Hematopoietic multipotent progenitor cell (in vitro differentiated cells): ENCODE results near the gene UGT1A4. TPM values are rescaled to one million over a fixed set of nuclear protein-coding genes. Genes with fewer than 3 reads are reported as not detected.
"Not testable (repeated sequence)": the region's sequence is repeated elsewhere in the genome, so short reads cannot be mapped to it uniquely, and the experiment has no call there.

Experiments used
- DNase-seq, 3 donors: peaks; one replicate each; pipeline ENCODE4 v3.0.0-alpha.2; 2011 to 2015; ENCODE audit warnings: low read depth in 2 of 3, low spot score in 2 of 3
- total RNA-seq: library from RNA; depleted of rRNA; stranded (reverse); fragments of >200 nt; gene quantifications from one replicate; pipeline ENCODE4 v1.2.3, GENCODE V29; 2012

Gene UGT1A4
- total RNA-seq, 1 donor, result not detected

DNA sequence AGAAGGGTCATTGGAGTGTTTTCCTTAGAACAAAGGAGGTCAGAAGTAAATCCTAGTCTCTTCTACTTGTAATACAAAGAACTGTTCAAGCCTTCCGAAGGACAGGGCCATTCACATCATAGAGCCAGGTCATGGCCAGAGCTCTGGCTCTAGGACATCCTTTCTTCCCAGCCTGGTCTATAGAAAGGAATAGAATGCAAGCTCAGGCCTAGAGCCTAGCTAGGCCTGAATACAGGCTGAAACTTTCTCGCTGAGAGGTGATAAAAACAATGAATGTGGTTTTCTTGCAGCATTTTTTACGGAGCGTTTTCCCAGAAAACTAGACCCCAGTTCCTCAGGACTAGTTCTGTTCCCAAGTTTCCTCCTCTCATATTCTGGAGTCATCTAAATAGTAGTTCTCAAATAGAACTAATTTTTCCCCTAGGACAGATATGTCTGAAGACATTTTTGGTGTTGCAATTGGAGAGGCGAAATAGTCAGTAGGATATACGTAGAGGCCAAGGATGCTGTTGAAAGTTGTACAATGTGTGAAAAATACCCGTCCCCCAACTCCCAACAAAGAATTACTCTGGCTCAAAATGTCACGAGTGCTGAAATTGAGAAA lies 19.0 kb upstream of the UGT1A4 start:
- DNase-seq, result no peak

DNA sequence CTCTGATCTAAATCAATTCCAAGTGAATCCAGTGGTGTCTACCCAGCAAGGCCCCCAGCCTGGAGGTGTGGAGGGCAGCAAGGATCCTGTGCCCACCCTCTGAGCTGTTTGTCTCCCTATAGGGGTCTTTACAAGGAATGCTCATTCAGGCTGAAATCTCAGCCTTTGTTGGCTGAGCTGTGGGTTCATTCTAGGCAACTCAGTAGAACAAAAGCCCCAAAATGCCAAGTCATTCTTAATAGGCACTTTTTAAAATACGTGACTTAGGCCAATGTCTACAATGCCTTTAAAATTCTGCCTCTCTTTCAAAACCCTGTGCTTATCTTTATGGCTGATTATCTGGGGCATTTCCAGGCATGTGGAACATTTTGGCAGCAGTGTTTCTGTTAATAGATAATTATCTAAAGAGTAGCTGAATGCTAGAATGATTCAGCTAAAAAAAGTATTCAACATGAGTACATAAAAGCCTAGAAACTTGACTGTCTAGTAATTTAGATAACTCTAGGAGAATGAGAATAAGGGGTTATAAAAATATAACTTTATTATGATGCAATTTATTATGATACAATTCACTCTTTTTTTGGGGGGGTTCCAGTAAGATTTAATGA lies 18.4 kb upstream of the UGT1A4 start:
- peak in 2 of 3 donors; percentile 48 to 84 for DNase-seq

DNA sequence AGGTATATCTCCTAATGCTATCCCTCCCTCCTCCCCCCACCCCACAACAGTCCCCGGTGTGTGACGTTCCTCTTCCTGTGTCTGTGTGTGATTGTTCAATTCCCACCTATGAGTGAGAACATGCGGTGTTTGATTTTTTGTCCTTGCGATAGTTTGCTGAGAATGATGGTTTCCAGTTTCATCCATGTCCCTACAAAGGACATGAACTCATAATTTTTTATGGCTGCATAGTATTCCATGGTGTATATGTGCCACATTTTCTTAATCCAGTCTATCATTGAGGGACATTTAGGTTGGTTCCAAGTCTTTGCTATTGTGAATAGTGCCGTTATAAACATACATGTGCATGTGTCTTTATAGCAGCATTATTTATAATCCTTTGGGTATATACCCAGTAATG lies 17.7 kb upstream of the UGT1A4 start:
- not testable (repeated sequence) for DNase-seq

DNA sequence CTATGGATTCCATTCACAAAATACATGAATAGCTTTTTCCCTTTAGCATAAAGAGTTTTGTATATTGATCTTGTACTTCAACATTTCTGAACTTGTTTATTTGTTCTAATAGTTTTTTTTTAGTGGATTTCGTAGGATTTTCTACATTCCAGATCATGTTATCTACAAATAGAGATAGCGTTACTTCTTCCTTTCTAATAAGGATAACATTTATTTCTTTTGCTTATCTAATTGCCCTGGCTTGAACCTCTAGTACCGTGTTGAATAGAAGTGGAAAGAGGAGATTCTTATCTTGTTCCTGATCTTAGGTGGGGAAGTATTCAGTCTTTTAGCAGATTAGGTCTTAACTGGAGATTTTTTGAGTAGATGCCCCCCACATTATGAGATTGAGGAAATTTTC lies 16.3 kb upstream of the UGT1A4 start:
- no peak for DNase-seq

DNA sequence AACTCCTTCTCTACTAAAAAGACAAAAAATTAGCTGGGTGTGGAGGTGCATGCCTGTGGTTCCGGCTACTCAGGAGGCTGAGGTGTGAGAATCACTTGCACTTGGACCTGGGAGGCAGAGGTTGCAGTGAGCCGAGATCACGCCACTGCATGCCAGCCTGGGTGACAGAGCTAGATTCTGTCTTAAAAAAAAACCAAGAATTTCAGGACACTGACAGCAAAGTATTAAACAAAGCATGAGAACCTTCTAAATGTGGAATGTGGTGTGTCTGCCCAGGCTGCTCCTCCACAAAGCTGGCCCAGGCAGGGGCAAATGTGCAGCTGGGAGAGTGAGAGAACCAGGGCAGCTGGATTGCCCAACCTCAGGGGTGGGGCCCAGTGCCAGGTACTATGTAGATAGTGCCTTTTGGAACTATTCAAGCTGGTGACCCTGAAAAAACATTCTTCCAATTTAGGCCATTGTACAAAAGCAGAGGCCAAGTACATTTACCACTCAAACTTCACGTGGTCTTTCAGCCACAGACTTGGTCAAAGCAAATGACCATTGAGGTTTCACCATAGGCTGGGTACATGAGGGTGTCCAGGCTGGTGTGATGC lies 12.5 kb upstream of the UGT1A4 start:
- DNase-seq, result no peak

DNA sequence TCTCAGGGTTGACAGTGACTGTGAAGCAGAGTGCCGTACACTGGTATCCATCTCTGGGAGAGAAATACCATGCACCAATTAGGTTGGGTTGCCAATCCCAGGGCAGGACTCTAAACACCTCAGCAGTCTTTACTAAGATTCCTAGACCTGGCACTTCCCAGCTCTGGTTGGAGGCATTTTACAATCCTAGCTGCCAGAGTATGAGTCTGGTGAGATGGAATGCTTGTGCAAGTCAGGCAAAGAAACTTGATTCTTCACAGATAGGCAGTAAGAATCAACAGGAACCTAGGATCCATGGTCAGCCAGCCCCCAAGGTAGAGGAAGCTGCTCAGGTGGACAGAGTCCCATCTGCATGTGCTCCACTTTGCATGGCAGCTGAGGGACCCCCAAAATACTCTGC lies 11.8 kb upstream of the UGT1A4 start:
- no peak for DNase-seq

DNA sequence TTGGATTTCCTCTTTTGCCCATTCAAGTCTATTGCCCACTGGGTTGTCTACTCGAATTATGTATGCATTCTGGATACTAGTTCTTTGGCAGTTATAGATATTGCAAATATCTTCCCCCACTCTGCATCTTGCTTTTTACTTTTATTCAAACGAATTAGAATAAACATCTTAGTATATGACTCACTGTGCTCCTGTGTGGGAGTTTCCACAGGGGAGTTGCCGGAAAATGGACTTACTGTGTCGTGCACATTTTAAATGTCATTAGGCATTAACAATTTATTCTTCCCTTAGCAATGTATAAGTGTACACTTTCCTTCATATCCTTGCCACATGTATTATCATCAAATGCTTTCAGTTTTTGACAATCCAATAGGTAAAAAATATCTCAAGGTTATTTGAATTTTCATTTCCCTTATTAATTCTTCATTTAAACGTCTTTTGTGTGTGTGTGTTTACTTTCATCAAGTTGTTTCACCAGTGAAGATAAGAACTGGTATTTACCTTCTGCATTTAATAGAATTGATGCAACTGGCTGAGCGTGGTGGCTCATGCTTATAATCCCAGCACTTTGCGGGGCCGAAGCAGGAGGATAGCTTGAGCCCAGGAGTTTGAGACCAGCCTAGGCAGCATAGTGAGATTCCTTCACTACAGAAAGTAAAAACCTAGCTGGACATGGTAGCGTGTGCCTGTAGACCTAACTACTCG lies 10.4 kb upstream of the UGT1A4 start:
- no peak for DNase-seq

DNA sequence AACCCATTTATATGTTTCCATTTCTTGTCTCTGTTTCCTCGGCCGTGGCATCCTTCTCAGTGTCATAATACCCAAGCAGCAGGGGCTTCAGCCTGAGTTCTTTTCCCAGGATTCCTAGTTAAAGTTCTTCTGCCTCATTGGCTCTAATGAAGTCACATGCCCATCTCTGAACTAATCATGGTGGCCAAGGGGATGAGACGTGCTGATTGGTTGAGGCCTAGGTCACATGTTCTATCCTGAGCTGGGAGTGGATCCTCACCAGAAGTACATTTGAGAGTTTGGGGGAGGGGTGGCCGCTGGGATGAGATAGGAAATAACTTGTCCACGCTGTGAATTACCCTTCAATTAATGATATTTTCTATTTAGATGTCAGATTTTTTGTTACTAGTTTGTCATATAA lies 9.6 kb upstream of the UGT1A4 start:
- no peak for DNase-seq

DNA sequence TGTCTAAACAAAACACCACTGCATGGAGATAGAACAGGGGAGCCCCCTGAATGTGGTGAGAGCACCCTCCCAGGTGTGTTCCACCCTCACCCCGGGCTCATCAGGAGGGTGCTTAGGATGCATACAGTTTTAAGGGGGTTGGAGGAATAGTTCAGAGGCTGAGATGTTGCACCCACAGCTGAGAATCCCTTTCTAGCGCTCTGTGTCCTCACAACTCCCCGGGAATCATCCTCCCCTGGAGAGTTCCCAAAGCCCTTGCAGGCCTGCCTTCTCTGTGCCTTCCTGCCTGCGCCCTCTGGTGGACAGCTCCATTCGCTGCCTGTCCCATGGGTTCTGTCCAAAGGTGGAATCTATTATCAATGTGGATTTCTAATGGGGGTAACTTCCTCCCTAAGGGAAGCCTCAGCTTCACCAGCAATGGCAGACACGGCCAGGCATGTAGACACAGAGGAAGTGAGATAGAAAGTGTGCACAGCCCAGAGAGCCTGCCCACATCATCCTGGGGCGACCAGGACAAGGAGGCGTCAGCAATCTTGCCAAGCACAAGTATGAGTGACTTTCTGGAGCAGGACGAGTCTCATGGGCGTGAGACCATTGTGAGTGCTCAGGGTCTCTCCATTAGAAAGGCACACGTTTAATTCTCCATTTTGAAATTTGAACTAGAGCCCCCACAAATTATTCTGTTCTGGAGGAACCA lies 7.1 kb upstream of the UGT1A4 start:
- peak; percentile 17 to 73 (median 51) for DNase-seq

DNA sequence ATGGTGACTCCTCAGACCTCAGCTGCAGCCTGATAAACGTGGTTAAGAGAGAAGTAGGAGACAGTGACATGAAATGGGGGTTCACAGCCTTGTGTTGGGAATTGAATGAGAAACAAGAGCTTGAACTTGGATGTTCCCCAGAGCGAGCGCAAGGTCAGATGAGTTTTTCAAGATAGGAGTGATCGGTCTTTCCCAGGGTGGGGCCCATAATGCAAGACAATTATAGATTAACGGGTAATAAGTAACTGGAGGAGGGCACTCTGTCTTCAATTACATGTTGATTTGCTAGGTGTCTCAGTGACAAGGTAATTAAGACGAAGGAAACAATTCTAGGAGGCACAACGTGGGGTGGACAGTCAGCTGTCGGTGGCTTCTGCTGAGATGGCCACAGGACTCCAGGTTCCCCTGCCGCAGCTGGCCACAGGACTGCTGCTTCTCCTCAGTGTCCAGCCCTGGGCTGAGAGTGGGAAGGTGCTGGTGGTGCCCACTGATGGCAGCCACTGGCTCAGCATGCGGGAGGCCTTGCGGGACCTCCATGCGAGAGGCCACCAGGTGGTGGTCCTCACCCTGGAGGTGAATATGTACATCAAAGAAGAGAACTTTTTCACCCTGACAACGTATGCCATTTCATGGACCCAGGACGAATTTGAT lies 5.8 kb upstream of the UGT1A4 start, which contains the start of gene UGT1A5:
TSS of gene UGT1A5 (plus strand) at position 297 of the 651 bp plus-strand sequence. CDS start at position 382, 85 bp downstream.
- DNase-seq, result no peak

DNA sequence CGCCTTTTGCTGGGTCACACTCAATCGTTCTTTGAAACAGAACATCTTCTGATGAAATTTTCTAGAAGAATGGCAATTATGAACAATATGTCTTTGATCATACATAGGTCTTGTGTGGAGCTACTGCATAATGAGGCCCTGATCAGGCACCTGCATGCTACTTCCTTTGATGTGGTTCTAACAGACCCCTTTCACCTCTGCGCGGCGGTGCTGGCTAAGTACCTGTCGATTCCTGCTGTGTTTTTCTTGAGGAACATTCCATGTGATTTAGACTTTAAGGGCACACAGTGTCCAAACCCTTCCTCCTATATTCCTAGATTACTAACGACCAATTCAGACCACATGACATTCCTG lies 5.3 kb upstream of the UGT1A4 start:
- DNase-seq, result no peak

DNA sequence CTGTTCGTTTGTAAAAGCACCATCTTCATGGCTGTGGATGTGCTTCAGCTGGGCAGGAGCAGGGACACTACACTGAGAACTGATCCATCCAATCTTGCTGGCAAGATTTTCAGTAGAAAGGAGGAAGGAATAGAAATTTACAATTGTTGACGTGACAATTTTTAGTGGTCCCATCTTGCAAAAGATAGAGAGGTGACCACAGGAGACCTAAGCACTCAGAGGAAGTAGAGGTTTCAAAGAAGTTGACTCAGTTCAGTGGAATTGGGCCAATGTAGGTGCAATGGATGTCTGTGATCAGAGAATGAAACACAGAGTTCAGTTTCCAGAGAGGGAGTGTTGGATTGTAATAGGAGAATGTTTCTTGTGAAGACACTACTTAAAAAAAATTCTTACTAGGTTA lies 4.4 kb upstream of the UGT1A4 start:
- no peak for DNase-seq

DNA sequence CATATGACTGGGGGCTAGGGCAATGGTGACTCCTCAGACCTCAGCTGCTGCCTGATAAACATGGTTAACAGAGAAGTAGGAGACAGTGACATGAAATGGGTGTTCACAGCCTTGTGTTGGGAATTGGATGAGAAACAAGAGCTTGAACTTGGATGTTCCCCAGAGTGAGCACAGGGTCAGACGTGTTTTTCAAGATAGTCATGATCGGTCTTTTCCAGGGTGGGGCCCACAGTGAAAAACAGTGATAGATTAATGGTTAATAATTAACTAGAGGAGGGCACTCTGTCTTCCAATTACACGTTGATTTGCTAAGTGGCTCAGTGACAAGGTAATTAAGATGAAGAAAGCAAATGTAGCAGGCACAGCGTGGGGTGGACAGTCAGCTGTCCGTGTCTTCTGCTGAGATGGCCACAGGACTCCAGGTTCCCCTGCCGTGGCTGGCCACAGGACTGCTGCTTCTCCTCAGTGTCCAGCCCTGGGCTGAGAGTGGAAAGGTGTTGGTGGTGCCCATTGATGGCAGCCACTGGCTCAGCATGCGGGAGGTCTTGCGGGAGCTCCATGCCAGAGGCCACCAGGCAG lies 10.3 kb downstream of the UGT1A4 start, which contains the start of gene UGT1A3:
TSS of gene UGT1A3 (plus strand) at position 320 of the 579 bp plus-strand sequence. CDS start at position 405, 85 bp downstream.
- no peak for DNase-seq

DNA sequence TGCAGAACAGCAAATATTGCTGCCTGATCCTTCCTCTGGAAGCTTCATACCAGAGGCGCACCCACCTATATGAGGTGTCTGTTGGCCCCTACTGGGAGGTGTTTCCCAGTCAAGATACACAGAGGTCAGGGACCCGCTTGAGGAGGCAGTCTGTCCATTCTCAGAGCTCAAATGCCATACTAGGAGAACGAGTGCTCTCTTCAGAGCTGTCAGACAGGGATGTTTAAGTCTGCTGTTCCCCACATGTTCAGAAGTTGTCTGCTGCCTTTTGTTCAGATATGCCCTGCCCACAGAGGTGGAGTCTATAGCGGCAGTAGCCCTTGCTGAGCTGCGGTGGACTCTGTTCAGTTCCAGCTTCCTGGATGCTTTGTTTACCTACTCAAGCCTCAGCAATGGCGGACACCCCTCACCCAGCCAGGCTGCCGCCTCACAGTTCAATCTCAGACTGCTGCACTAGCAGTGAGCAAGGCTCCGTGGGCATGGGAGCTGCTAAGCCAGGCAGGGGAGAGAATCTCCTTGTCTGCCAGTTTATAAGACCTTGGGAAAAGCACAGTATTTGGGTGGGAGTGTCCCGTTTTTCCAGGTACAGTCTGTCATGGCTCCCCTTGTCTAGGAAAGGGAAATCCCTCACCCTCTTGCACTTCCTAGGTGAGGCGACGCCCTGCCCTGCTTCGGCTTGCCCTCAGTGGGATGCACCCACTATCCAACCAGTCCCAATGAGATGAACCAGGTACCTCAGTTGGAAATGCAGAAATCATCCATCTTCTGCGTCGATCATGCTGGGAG lies 18.5 kb downstream of the UGT1A4 start:
- not testable (repeated sequence) for DNase-seq

DNA sequence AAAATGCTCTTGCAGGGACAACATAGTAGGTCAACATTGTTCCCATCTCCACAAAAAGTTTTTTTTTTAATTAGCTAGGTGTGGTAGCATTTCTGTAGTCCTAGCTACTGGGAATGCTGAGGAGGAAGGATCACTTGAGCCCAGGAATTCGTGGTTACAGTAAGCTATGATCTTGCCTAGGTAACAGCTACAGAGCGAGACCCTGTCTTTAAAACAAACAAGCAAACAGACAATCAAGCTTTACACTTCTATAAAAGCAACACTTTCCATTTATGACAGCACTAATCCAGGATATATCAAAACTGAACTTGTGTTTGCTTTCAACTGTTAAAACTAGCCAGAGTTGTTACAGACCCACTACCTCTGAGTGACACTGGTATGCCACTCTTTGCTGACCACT lies 22.3 kb downstream of the UGT1A4 start:
- no peak for DNase-seq

DNA sequence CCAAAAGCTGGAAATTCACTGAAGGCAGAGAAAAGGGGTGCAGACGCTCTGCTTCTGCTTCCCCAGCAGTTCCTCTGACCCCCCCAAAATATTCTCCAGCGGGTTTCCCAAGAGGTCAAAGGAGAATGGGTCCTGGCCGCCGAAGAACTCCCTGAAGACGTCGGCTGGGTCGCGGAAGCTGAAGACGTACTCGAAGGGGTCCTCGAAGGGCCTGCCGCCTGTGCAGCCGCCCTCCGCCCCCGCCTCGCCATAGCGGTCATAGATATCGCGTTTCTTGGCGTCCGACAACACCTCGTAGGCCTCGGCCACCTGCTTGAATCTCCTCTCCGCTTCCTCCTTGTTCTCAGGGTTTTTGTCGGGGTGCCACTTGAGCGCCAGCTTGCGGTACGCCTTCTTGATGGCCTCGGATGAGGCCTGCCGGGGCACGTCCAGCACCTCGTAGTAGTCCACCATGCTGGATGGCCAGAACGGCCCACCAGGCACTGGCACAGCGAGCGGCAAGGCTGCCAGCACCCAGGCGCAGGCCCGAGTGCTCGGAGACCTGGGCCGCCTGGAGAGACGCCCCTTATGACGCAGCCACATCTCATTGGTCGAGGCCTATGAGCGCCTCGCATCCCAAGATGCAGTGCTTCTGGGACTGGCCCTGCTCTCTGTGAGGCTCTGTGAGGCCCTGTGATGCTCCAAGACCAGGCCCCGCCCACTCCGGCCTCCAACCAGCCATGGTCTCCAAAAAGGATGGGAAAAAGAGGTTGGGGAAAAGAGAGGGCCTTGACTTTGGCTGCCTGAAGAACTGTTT lies 25.1 kb downstream of the UGT1A4 start:
- no peak for DNase-seq

DNA sequence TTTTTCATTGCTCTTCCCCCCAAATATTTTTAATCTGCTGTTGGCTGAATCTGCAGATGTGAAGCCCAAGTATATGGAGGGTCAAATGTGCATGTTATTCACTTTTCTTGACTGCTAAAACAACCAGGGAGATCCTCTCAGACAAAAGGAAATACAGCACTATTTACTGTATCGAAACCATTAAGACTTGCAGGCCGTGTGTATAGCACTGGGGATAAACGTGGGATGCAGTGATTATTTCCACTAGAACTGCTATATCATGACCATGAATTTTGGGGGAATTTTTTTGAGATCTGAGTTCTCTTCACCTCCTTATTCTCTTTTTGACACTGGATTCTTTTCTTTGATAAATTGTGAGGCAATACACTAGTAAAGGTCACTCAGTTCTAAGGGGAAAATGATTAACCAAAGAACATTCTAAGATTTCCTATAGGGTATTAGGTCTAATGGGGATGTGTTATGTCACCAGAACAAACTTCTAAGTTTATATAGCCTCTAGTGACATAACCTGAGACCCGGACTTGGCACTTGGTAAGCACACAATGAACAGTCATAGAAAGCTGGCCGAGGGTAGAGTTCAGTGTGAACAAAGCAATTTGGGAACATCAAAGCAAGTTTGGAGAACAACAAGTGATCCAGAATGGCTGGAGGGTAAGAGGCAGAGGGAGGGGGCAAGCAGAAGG lies 26.7 kb downstream of the UGT1A4 start:
- no peak for DNase-seq

DNA sequence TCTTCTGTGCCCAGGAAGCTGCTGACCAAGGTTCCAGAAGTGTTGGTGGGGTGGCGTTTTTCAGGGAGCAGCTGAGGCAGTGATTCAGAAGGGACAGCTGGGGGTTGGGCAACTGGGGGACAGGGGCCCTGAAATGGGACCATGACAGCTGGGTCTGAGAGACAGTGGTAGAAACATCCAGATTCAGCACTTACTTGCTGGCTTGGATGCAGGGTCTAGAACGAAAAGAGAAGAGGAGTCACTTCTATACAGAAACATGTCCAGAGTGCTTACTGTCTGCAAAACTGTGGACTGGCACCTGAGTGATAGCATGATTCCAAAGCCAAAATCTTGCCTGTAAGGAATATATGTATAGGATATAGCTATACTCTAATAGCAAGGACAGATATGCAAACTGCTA lies 27.3 kb downstream of the UGT1A4 start:
- not testable (repeated sequence) for DNase-seq
